GM06990 (cell line): ENCODE measurements around the gene FTSJ1.

Source experiments
- DNase-seq: peaks from one replicate; pipeline ENCODE4 v3.0.0-alpha.2; 2011; ENCODE audit not compliant: insufficient read length; ENCODE audit errors: extremely low read depth
- H3K27me3 ChIP-seq: replicated peaks from 2 replicates; pipeline ENCODE4 v1.6.0; 2011; ENCODE audit warnings: low read length; ENCODE audit not compliant: control insufficient read depth, insufficient read depth
- H3K36me3 ChIP-seq: 2 replicates; pipeline ENCODE4 v1.5.1; 2011; ENCODE audit warnings: low read length; ENCODE audit not compliant: control insufficient read depth, insufficient read depth
- H3K4me3 ChIP-seq: replicated peaks from 2 replicates; pipeline ENCODE4 v1.5.1; 2011; ENCODE audit warnings: low read depth, mild to moderate bottlenecking, control low read depth, low read length
- CTCF ChIP-seq: IDR thresholded peaks from 2 replicates; pipeline ENCODE4 v1.5.1; 2011; ENCODE audit warnings: low read length, control low read depth, mild to moderate bottlenecking, inconsistent platforms; ENCODE audit not compliant: insufficient read depth, poor library complexity, severe bottlenecking

The FTSJ1 gene

GRCh38 chrX:48508400-48509244, 32.6 kb downstream of the FTSJ1 start, which contains the start of gene PORCN:
Gene PORCN (plus strand): TSS chrX:48508992. CDS start chrX:48509821, 829 bp downstream.
- no peak for TF ChIP-seq CTCF
- DNase-seq: peak; percentile 89
- Histone ChIP-seq H3K27me3 (no peaks in the 10 kb centered on the region), H3K36me3 (no peaks in the 10 kb centered on the region; the same call in 1 of the 2 replicates), H3K4me3 (peak within 1 kb of the TSS; percentile 67)

GRCh38 chrX:48509245-48509590, 33.2 kb downstream of the FTSJ1 start:
- no peak for TF ChIP-seq CTCF
- peak overlapping the region; percentile 67 for H3K4me3 ChIP-seq
- DNase-seq: no peak

GRCh38 chrX:48509619-48510018, 33.6 kb downstream of the FTSJ1 start:
- TF ChIP-seq CTCF: no peak
- no peak for DNase-seq
- peak overlapping the region; percentile 67 for H3K4me3 ChIP-seq
- H3K27me3 ChIP-seq: no peaks in the 10 kb centered on the region
- H3K36me3 ChIP-seq: no peaks in the 10 kb centered on the region; the same call in 1 of the 2 replicates

More at GRCh38 chrX:48509245-48509590, 33.2 kb downstream of the FTSJ1 start:
- no peaks in the 10 kb centered on the region for H3K27me3 ChIP-seq
- no peaks in the 10 kb centered on the region; the same call in 1 of the 2 replicates for H3K36me3 ChIP-seq

- H3K27me3 ChIP-seq: no peaks in the 10 kb centered on the region
- TF ChIP-seq CTCF: peak; percentile 31
- H3K36me3 ChIP-seq: no peaks in the 10 kb centered on the region; the same call in 1 of the 2 replicates
- no peak for DNase-seq
- H3K4me3 ChIP-seq: no peak overlapping the region
Measured at GRCh38 chrX:48511560-48511959, 35.6 kb downstream of the FTSJ1 start.

GRCh38 chrX:48512371-48512935, 36.5 kb downstream of the FTSJ1 start:
- no peaks in the 10 kb centered on the region; the same call in 1 of the 2 replicates for H3K36me3 ChIP-seq
- no peak for DNase-seq
- TF ChIP-seq CTCF: no peak
- H3K4me3 ChIP-seq: no peak overlapping the region
- H3K27me3 ChIP-seq: no peaks in the 10 kb centered on the region
